Measurements from ENCODE around the gene CSN1S1. TPM values are rescaled to one million over a fixed set of nuclear protein-coding genes. Genes with fewer than 3 reads are reported as not detected.

CSN1S1 gene
- total RNA-seq, 1 experiment from 2014 or later, result not detected

DNA sequence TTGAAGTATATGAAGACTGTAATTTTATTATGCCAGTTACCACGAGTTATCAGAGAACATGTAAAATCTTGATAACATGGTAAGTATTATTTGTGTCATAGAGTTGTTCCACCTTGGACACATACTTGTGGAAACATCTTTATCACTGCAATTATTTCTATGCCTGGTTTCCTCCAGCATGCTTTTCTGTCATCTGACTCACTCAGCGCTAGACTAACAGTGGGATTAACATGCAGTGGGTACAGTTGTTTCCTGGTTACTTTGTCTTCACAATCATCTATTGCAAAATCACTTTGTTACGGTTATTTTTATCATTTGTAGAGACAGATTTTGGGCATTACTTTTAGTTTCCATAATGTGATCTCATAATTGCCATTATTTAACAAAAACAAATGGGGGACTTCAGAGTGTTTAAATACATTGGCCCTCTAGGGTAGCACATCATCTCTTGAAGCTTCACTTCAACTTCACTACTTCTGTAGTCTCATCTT lies 64.7 kb downstream of the CSN1S1 start, which contains the start of gene STATH:
TSS of gene STATH (plus strand) at position 441 of the 491 bp plus-strand sequence. CDS start 2,472 bp downstream, outside the sequence.
- no peak for DNase-seq
- H3K9me3 Mint-ChIP-seq (ENCODE audit: unreplicated experiment), result peaks cover 26% of the 10 kb centered on the region
- Histone ChIP-seq H3K4me1 (peaks cover 16% of the 10 kb centered on the region), H3K9me3 (no peaks in the 10 kb centered on the region), H3K36me3 (ENCODE audit: control insufficient read depth, insufficient read depth, low read length) (no peaks in the 10 kb centered on the region), H3K27me3 (replicated peaks; ENCODE audit: control insufficient read depth, insufficient read depth, low read length) (no peaks in the 10 kb centered on the region), H3K4me3 (ENCODE audit: low read depth, low read length) (no peak within 1 kb of the TSS)
- no peak within 1 kb of the TSS for H3K27ac Mint-ChIP-seq (ENCODE audit: unreplicated experiment)
- H3K4me3 Mint-ChIP-seq (ENCODE audit: unreplicated experiment), result no peak within 1 kb of the TSS
- CTCF ChIA-PET, result no interaction called here
- POLR2A ChIA-PET, result no interaction called here
- no peaks in the 10 kb centered on the region for H3K36me3 Mint-ChIP-seq (ENCODE audit: insufficient read depth, unreplicated experiment)
- H3K4me1 Mint-ChIP-seq (ENCODE audit: low read depth, unreplicated experiment), result peaks cover 18% of the 10 kb centered on the region
- intact Hi-C loops (cut with micrococcal nuclease; ENCODE audit: unreplicated experiment), result no loop called here
- BruUV-seq (replicated peaks), result no TSS peak
- no peaks in the 10 kb centered on the region for H3K27me3 Mint-ChIP-seq (ENCODE audit: insufficient read depth, unreplicated experiment)
- TF ChIP-seq, protein P1, sequence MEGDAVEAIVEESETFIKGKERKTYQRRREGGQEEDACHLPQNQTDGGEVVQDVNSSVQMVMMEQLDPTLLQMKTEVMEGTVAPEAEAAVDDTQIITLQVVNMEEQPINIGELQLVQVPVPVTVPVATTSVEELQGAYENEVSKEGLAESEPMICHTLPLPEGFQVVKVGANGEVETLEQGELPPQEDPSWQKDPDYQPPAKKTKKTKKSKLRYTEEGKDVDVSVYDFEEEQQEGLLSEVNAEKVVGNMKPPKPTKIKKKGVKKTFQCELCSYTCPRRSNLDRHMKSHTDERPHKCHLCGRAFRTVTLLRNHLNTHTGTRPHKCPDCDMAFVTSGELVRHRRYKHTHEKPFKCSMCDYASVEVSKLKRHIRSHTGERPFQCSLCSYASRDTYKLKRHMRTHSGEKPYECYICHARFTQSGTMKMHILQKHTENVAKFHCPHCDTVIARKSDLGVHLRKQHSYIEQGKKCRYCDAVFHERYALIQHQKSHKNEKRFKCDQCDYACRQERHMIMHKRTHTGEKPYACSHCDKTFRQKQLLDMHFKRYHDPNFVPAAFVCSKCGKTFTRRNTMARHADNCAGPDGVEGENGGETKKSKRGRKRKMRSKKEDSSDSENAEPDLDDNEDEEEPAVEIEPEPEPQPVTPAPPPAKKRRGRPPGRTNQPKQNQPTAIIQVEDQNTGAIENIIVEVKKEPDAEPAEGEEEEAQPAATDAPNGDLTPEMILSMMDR (IDR thresholded peaks at IDR 0.05; ENCODE audit: insufficient read depth in 1 of 2, low read depth in 1 of 2, low read length in 1 of 2, severe bottlenecking in 1 of 2, unreplicated experiment in 1 of 2), result no peak

Other genes starting within 250 kb of the CSN1S1 start
- 0.86 and 1.00 TPM in 2 replicates for gene SULT1B1, start 170.4 kb upstream of the CSN1S1 start, total RNA-seq (2022)
- 0.43 and 0.86 TPM in 2 replicates for gene SULT1E1, start 70.9 kb upstream of the CSN1S1 start, total RNA-seq (2022)
- gene CSN2, start 34.7 kb downstream of the CSN1S1 start, total RNA-seq (2022), result not detected in 2 replicates
- gene STATH, start 64.9 kb downstream of the CSN1S1 start, total RNA-seq (2022), result not detected in 2 replicates
- not detected in 2 replicates for gene HTN3, start 97.4 kb downstream of the CSN1S1 start, total RNA-seq (2022)
- not detected in 2 replicates for gene HTN1, start 119.4 kb downstream of the CSN1S1 start, total RNA-seq (2022)
- not detected in 2 replicates for gene PRR27, start 223.2 kb downstream of the CSN1S1 start, total RNA-seq (2022)